Peyer's patch (tissue), 4 donors: ENCODE results near the gene RAB3GAP1.

ENCODE experiments used
- POLR2A ChIP-seq, 2 donors: fragments of 450-650 bp; IDR thresholded peaks; one replicate each; pipeline ENCODE4 v1.5.1; 2017; ENCODE audit warnings: antibody characterized with exemption in 2 of 2, mild to moderate bottlenecking in 2 of 2, moderate library complexity in 2 of 2
- TF ChIP-seq, protein P1 (sequence below), 6 experiments: fragments of 450-650 bp in 4 of 6; fragments of 200-600 bp in 2 of 6; sonication (generic) in 1 of 6; IDR thresholded peaks; one replicate each; pipeline ENCODE4 v1.5.1; 2017 to 2019; ENCODE audit warnings: antibody characterized with exemption in 6 of 6, mild to moderate bottlenecking in 3 of 6, moderate library complexity in 1 of 6

- no peak for TF ChIP-seq POLR2A (IDR thresholded peaks at IDR 0.05)
- TF ChIP-seq, protein P1, sequence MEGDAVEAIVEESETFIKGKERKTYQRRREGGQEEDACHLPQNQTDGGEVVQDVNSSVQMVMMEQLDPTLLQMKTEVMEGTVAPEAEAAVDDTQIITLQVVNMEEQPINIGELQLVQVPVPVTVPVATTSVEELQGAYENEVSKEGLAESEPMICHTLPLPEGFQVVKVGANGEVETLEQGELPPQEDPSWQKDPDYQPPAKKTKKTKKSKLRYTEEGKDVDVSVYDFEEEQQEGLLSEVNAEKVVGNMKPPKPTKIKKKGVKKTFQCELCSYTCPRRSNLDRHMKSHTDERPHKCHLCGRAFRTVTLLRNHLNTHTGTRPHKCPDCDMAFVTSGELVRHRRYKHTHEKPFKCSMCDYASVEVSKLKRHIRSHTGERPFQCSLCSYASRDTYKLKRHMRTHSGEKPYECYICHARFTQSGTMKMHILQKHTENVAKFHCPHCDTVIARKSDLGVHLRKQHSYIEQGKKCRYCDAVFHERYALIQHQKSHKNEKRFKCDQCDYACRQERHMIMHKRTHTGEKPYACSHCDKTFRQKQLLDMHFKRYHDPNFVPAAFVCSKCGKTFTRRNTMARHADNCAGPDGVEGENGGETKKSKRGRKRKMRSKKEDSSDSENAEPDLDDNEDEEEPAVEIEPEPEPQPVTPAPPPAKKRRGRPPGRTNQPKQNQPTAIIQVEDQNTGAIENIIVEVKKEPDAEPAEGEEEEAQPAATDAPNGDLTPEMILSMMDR (IDR thresholded peaks at IDR 0.05), result no peak
Observed at GRCh38 chr2:135130751-135131150, 78.7 kb downstream of the RAB3GAP1 start.
